GM12874 (cell line): ENCODE results near the gene TOX2.

Experiments used
- CTCF ChIP-seq: IDR thresholded peaks from 2 replicates; pipeline ENCODE4 v1.5.1; 2011; ENCODE audit warnings: low read depth, mild to moderate bottlenecking, control low read depth, low read length, moderate library complexity; ENCODE audit not compliant: insufficient read depth

The TOX2 gene

GRCh38 chr20:43995645-43996044, 81.0 kb downstream of the TOX2 start:
- TF ChIP-seq CTCF = no peak

GRCh38 chr20:43996240-43996930, 81.7 kb downstream of the TOX2 start:
- no peak for TF ChIP-seq CTCF

GRCh38 chr20:43999848-44000247, 85.2 kb downstream of the TOX2 start:
- no peak for TF ChIP-seq CTCF

GRCh38 chr20:44001667-44002596, 87.3 kb downstream of the TOX2 start:
- no peak for TF ChIP-seq CTCF

GRCh38 chr20:44002861-44003260, 88.2 kb downstream of the TOX2 start:
- no peak for TF ChIP-seq CTCF

- no peak for TF ChIP-seq CTCF
Measured at GRCh38 chr20:44003609-44004008, 89.0 kb downstream of the TOX2 start.

- no peak for TF ChIP-seq CTCF
Measured at GRCh38 chr20:44004306-44004915, 89.8 kb downstream of the TOX2 start.
